Caco-2 (cell line): ENCODE measurements around the gene AKT2. TPM values are rescaled to one million over a fixed set of nuclear protein-coding genes. Genes with fewer than 3 reads are reported as not detected.

Experiments used
- BruUV-seq: library from RNA; stranded (reverse); fragments of 400-500 nt; replicated peaks from 2 replicates; lab custom pipeline; 2021; lab: Mats Ljungman, UMichigan
- CTCF ChIA-PET: fragments of 300-600 bp; sonication (Branson Sonifier 250); formaldehyde crosslinking; loops from one replicate; lab custom pipeline; 2022; ENCODE audit warnings: antibody characterized with exemption; lab: Charles Lee
- POLR2A ChIA-PET: fragments of 300-600 bp; sonication (Branson Sonifier 250); formaldehyde crosslinking; loops from one replicate; lab custom pipeline; 2022; ENCODE audit warnings: antibody characterized with exemption; lab: Charles Lee
- DNase-seq, 2 experiments: peaks; one replicate each; pipeline versions ENCODE4 v3.0.0 to v3.0.0-alpha.2; 2020 to 2022
- H3K27me3 ChIP-seq: replicated peaks from 2 replicates; pipeline ENCODE4 v1.6.0; 2011; ENCODE audit warnings: low read length; ENCODE audit not compliant: control insufficient read depth, insufficient read depth
- H3K36me3 ChIP-seq: 2 replicates; pipeline ENCODE4 v1.5.1; 2011; ENCODE audit warnings: low read length; ENCODE audit not compliant: control insufficient read depth, insufficient read depth
- H3K4me1 ChIP-seq: fragments of 250-450 bp; sonication (Bioruptor Pico); 2 replicates; pipeline ENCODE4 v1.5.1; 2020; ENCODE audit warnings: mild to moderate bottlenecking
- H3K4me3 ChIP-seq: 2 replicates; pipeline ENCODE4 v1.5.1; 2011; ENCODE audit warnings: low read depth, mild to moderate bottlenecking, control low read depth, low read length
- H3K9me3 ChIP-seq: fragments of 250-450 bp; sonication (Bioruptor Pico); 2 replicates; pipeline ENCODE4 v1.5.1; 2020; ENCODE audit warnings: mild to moderate bottlenecking, moderate library complexity
- H3K27ac Mint-ChIP-seq: one replicate; pipeline ENCODE4 v1.8.0; 2022; ENCODE audit warnings: mixed read lengths; ENCODE audit not compliant: unreplicated experiment
- H3K27me3 Mint-ChIP-seq: one replicate; pipeline ENCODE4 v1.8.0; 2022; ENCODE audit warnings: mixed read lengths; ENCODE audit not compliant: insufficient read depth, unreplicated experiment
- H3K36me3 Mint-ChIP-seq: one replicate; pipeline ENCODE4 v1.8.0; 2022; ENCODE audit warnings: mild to moderate bottlenecking, mixed read lengths; ENCODE audit not compliant: insufficient read depth, unreplicated experiment
- H3K4me1 Mint-ChIP-seq: one replicate; pipeline ENCODE4 v1.8.0; 2022; ENCODE audit warnings: low read depth, mixed read lengths; ENCODE audit not compliant: unreplicated experiment
- H3K4me3 Mint-ChIP-seq: one replicate; pipeline ENCODE4 v1.8.0; 2022; ENCODE audit warnings: mild to moderate bottlenecking, moderate library complexity, mixed read lengths; ENCODE audit not compliant: unreplicated experiment
- H3K9me3 Mint-ChIP-seq: one replicate; pipeline ENCODE4 v1.8.0; 2022; ENCODE audit warnings: mixed read lengths; ENCODE audit not compliant: unreplicated experiment
- CTCF ChIP-seq, 2 experiments: fragments of 200-600 bp in 1 of 2; IDR thresholded peaks; 1 replicate in 1 of 2; 2 replicates in 1 of 2; pipeline versions ENCODE4 v1.5.1 to v1.8.0; 2011 to 2022; ENCODE audit warnings: antibody characterized with exemption in 1 of 2, control low read depth in 1 of 2, inconsistent platforms in 1 of 2, low read depth in 1 of 2, low read length in 1 of 2, mild to moderate bottlenecking in 1 of 2, moderate library complexity in 1 of 2; ENCODE audit not compliant: insufficient read depth in 1 of 2, severe bottlenecking in 1 of 2, unreplicated experiment in 1 of 2
- intact Hi-C: fragments of 100-400 bp; cut with micrococcal nuclease; formaldehyde crosslinking; loops from one replicate; pipeline ENCODE4 v1.10.0; 2022; ENCODE audit not compliant: unreplicated experiment
- total RNA-seq: library from RNA; stranded (reverse); gene quantifications from 2 replicates; pipeline ENCODE4 v1.2.3, GENCODE V29; 2022

The AKT2 gene
- total RNA-seq, 1 experiment from 2014 or later: 169 TPM

GRCh38 chr19:40286971-40287421 is 1.9 kb upstream of the AKT2 start:
- Histone ChIP-seq H3K27me3 (no peaks in the 10 kb centered on the region), H3K4me3 (no peak overlapping the region), H3K9me3 (no peaks in the 10 kb centered on the region), H3K4me1 (peaks cover 8% of the 10 kb centered on the region), H3K36me3 (no peaks in the 10 kb centered on the region)
- no TSS peak for BruUV-seq
- Mint-ChIP-seq H3K27ac (peak overlapping the region; percentile 88), H3K4me1 (no peaks in the 10 kb centered on the region), H3K36me3 (no peaks in the 10 kb centered on the region), H3K9me3 (no peaks in the 10 kb centered on the region), H3K4me3 (peak overlapping the region; percentile 99), H3K27me3 (no peaks in the 10 kb centered on the region)
- ChIA-PET POLR2A (no interaction called here), CTCF (interaction anchor here (0.7 kb wide), 1 partner anchor 75 kb away, joined by 6 read pairs; no protein-coding TSS in a partner anchor)
- DNase-seq: no peak
- intact Hi-C loops: no loop called here
- TF ChIP-seq CTCF (IDR thresholded peaks at IDR 0.05; ENCODE audit: insufficient read depth in 1 of 2, low read depth in 1 of 2, low read length in 1 of 2, severe bottlenecking in 1 of 2, unreplicated experiment in 1 of 2): no peak

GRCh38 chr19:40286235-40286970 is 1.3 kb upstream of the AKT2 start:
- no peaks in the 10 kb centered on the region for H3K9me3 Mint-ChIP-seq
- no peaks in the 10 kb centered on the region for H3K27me3 Mint-ChIP-seq
- no peak overlapping the region for H3K4me3 ChIP-seq
- POLR2A ChIA-PET: no interaction called here
- DNase-seq: no peak
- no peaks in the 10 kb centered on the region for H3K36me3 Mint-ChIP-seq
- H3K36me3 ChIP-seq: no peaks in the 10 kb centered on the region
- CTCF ChIA-PET: interaction anchor here (0.6 to 1.1 kb wide), 2 partner anchors 19 to 140 kb away, joined by 3 to 4 read pairs; partner anchors contain the start of gene SERTAD1
- TF ChIP-seq CTCF (IDR thresholded peaks at IDR 0.05; ENCODE audit: insufficient read depth in 1 of 2, low read depth in 1 of 2, low read length in 1 of 2, severe bottlenecking in 1 of 2, unreplicated experiment in 1 of 2): no peak
- peaks cover 8% of the 10 kb centered on the region for H3K4me1 ChIP-seq
- H3K27me3 ChIP-seq: no peaks in the 10 kb centered on the region
- H3K27ac Mint-ChIP-seq: peak overlapping the region; percentile 88
- intact Hi-C loops: no loop called here
- no TSS peak for BruUV-seq
- no peaks in the 10 kb centered on the region for H3K4me1 Mint-ChIP-seq
- H3K4me3 Mint-ChIP-seq: peak overlapping the region; percentile 99
- H3K9me3 ChIP-seq: no peaks in the 10 kb centered on the region

DNA sequence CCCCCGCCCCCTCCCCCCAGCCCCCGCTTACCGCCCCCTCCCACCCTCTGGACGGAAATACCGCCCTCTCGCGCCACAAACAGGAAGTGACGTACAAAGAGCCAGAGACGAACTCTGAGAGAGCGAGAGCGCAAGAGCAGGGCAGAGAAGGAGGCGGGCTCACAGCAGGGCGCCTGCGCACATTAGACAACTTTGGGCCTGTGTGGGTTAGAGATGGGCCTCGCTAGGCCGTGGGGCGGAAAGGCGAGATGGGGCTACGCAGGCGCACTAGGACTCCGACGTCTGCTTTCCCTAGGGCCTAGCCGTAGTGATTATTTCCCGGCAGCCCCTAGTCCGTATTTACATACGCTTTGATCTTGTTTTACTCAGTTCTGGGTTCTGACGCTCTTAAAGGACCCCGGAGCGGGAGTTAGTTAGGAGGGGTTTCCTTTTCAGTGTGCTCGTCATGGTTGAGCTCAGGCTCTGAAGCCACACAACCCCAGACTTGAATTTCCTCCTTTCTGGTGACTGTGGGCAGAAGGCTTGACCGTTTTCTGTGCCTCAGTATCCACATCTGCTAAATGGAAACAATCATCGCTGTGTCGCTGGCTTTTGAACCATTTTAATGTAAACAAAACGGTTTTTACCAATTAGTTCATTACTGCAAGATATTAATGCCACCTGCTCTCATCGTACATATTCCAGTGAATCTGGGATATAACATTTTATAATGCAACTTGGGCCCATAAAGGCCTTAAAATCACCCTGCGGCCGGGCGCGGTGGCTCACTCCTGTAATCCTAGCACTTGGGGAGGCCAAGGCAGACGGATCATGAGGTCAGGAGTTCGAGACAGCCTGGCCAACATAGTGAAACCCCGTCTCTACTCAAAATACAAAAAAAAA is 449 bp upstream of the AKT2 start:
- POLR2A ChIA-PET: interaction anchor here (0.6 kb wide), 1 partner anchor 156 kb away, joined by 4 read pairs; no protein-coding TSS in a partner anchor
- no peaks in the 10 kb centered on the region for H3K27me3 Mint-ChIP-seq
- H3K27ac Mint-ChIP-seq: peak overlapping the region; percentile 88
- H3K9me3 Mint-ChIP-seq: no peaks in the 10 kb centered on the region
- DNase-seq: peak; percentile 99 to 100
- CTCF ChIA-PET: interaction anchor here (0.6 to 1.1 kb wide), 2 partner anchors 9 to 20 kb away, joined by 3 to 4 read pairs; no protein-coding TSS in a partner anchor
- intact Hi-C loops: no loop called here
- TF ChIP-seq CTCF (IDR thresholded peaks at IDR 0.05; ENCODE audit: insufficient read depth in 1 of 2, low read depth in 1 of 2, low read length in 1 of 2, severe bottlenecking in 1 of 2, unreplicated experiment in 1 of 2): peak; percentile 10 to 19
- peak overlapping the region; percentile 97 for H3K4me3 ChIP-seq
- no peaks in the 10 kb centered on the region for H3K27me3 ChIP-seq
- H3K36me3 Mint-ChIP-seq: peaks cover 2% of the 10 kb centered on the region
- peak overlapping the region; percentile 99 for H3K4me3 Mint-ChIP-seq
- no peaks in the 10 kb centered on the region for H3K4me1 Mint-ChIP-seq
- TSS peak; percentile 98 for BruUV-seq
- no peaks in the 10 kb centered on the region; the same call in 1 of the 2 replicates for H3K36me3 ChIP-seq
- peaks cover 8% of the 10 kb centered on the region for H3K4me1 ChIP-seq
- no peaks in the 10 kb centered on the region for H3K9me3 ChIP-seq
